Measurements from ENCODE around the gene HIRIP3.
A peak's percentile ranks its signal among the peaks of the same experiment; 100 is the strongest.

HIRIP3 gene

GRCh38 chr16:29950806-29951461, 44.5 kb downstream of the HIRIP3 start:
- H3K4me3 ChIP-seq (replicated peaks; ENCODE audit: low read depth, low read length): no peak overlapping the region
- no peak for DNase-seq (ENCODE audit: low read depth)
- TF ChIP-seq, protein P1, sequence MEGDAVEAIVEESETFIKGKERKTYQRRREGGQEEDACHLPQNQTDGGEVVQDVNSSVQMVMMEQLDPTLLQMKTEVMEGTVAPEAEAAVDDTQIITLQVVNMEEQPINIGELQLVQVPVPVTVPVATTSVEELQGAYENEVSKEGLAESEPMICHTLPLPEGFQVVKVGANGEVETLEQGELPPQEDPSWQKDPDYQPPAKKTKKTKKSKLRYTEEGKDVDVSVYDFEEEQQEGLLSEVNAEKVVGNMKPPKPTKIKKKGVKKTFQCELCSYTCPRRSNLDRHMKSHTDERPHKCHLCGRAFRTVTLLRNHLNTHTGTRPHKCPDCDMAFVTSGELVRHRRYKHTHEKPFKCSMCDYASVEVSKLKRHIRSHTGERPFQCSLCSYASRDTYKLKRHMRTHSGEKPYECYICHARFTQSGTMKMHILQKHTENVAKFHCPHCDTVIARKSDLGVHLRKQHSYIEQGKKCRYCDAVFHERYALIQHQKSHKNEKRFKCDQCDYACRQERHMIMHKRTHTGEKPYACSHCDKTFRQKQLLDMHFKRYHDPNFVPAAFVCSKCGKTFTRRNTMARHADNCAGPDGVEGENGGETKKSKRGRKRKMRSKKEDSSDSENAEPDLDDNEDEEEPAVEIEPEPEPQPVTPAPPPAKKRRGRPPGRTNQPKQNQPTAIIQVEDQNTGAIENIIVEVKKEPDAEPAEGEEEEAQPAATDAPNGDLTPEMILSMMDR (IDR thresholded peaks at IDR 0.05; ENCODE audit: low read length, missing control alignments): no peak

DNA sequence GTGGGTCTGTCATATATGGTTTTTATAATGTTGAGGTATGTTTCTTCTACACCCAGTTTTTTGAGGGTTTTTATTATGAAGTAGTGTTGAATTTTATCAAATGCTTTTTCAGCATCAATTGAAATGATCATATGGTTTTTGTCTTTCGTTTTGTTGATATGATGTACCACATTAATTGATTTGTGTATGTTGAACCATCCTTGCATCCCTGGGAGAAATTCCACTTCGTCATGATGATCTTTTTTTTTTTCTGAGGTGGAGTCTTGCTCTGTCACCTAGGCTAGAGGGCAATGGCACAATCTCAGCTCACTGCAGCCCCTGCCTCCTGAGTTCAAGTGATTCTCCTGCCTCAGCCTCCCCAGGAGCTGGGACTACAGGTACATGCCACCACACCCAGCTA, 47.5 kb downstream of the HIRIP3 start:
- no peak overlapping the region for H3K4me3 ChIP-seq (replicated peaks; ENCODE audit: low read depth, low read length)
- no peak for DNase-seq (ENCODE audit: low read depth)
- TF ChIP-seq, protein P1 (IDR thresholded peaks at IDR 0.05; ENCODE audit: low read length, missing control alignments): no peak

- peak; percentile 98 for DNase-seq (ENCODE audit: low read depth)
- no peak overlapping the region for H3K4me3 ChIP-seq (replicated peaks; ENCODE audit: low read depth, low read length)
These were observed 51.3 kb downstream of the HIRIP3 start for GRCh38 chr16:29943846-29944799.

More at GRCh38 chr16:29943846-29944799, 51.3 kb downstream of the HIRIP3 start:
- TF ChIP-seq, protein P1 (IDR thresholded peaks at IDR 0.05; ENCODE audit: low read length, missing control alignments): peak; percentile 52
